Gastroesophageal sphincter (tissue), 3 donors: ENCODE results near the gene DECR2.

Experiments
- CTCF ChIP-seq, 4 experiments: fragments of 200-600 bp in 2 of 4; fragments of 450-650 bp in 2 of 4; sonication (generic) in 1 of 4; IDR thresholded peaks; one replicate each; pipeline ENCODE4 v1.5.1; 2017 to 2019; ENCODE audit warnings: antibody characterized with exemption in 4 of 4, mild to moderate bottlenecking in 2 of 4, moderate library complexity in 2 of 4
- EP300 ChIP-seq: sonication (generic); formaldehyde crosslinking; IDR thresholded peaks from one replicate; pipeline ENCODE4 v1.6.1; 2017; ENCODE audit warnings: antibody characterized with exemption, mild to moderate bottlenecking
- POLR2AphosphoS5 ChIP-seq: sonication (generic); formaldehyde crosslinking; IDR thresholded peaks from one replicate; pipeline ENCODE4 v1.6.1; 2017; ENCODE audit warnings: antibody characterized with exemption

- TF ChIP-seq CTCF (IDR thresholded peaks at IDR 0.05) (no peak), EP300 (no peak), POLR2AphosphoS5 (no peak)
Observed at GRCh38 chr16:457732-458400, 56.2 kb downstream of the DECR2 start.
